Activated T-helper 1 cell treated with anti-CD3 and anti-CD28 coated beads, Interleukin-12 subunit alpha, Interleukin-12 subunit beta, Interleukin-2, Interleukin-4 antibody, amounts not matched to agents 30 ng/mL and 10 ng/mL and 1 ng/mL, durations not matched to agents 14 hours and 24 hours and 36 hours (primary cell): ENCODE measurements around the gene GIGYF2. TPM values are rescaled to one million over a fixed set of nuclear protein-coding genes. Genes with fewer than 3 reads are reported as not detected.
"Not testable (repeated sequence)": the region's sequence is repeated elsewhere in the genome, so short reads cannot be mapped to it uniquely, and the experiment has no call there.

Experiments used
- DNase-seq: peaks from one replicate; pipeline ENCODE4 v3.0.0; 2021; ENCODE audit warnings: low spot score
- H3K27ac Mint-ChIP-seq: one replicate; pipeline ENCODE4 v1.8.0; 2021; ENCODE audit warnings: mild to moderate bottlenecking, mixed read lengths
- H3K27me3 Mint-ChIP-seq: one replicate; pipeline ENCODE4 v1.8.0; 2022; ENCODE audit warnings: mild to moderate bottlenecking, moderate library complexity, mixed read lengths; ENCODE audit not compliant: insufficient read depth
- H3K36me3 Mint-ChIP-seq: one replicate; pipeline ENCODE4 v1.8.0; 2021; ENCODE audit warnings: low read depth, mixed read lengths
- H3K4me1 Mint-ChIP-seq: one replicate; pipeline ENCODE4 v1.8.0; 2021; ENCODE audit warnings: low read depth, mixed read lengths
- H3K4me3 Mint-ChIP-seq: one replicate; pipeline ENCODE4 v1.8.0; 2021; ENCODE audit warnings: mild to moderate bottlenecking, moderate library complexity, mixed read lengths
- H3K9me3 Mint-ChIP-seq: one replicate; pipeline ENCODE4 v1.8.0; 2021; ENCODE audit warnings: mixed read lengths
- intact Hi-C: fragments of 100-400 bp; cut with micrococcal nuclease; formaldehyde crosslinking; loops from one replicate; pipeline ENCODE4 v1.15.1; 2024
- total RNA-seq: library from RNA; stranded (reverse); gene quantifications from 2 replicates; pipeline ENCODE4 v1.2.3, GENCODE V29; 2022

The GIGYF2 gene
- total RNA-seq, 1 donor from 2014 or later: 74.6 TPM

DNA sequence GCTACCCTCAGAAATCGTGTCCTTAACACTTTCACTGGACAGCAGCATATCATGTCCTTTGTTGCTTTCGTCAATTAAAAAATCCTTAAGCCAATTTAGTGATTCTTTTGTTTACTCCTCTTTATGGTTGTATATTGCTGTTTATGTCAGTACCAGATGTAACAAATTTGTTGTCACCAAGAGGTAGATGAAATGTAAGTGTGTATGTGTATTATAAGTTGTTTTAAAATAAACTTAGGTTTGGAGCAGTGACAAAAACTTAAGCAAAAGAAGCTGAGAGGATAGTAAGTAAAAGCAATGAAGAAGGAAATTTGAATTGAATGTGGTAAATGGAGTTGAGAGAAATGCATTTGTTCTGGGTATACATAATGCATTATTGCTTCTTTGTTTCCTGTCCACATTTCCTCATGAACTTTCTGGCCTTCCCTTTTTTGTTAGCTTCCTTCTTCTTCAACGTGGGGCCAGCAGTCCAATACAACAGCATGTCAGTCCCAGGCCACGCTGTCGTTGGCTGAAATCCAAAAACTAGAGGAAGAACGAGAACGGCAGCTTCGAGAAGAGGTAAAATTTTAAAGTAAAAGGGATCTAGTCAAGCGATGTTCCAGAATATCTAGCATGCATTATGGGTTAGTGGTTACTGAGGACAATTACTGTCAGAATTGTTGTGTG lies 142.4 kb downstream of the GIGYF2 start:
- peaks cover 41% of the 10 kb centered on the region for H3K36me3 Mint-ChIP-seq
- H3K9me3 Mint-ChIP-seq: no peaks in the 10 kb centered on the region
- H3K27me3 Mint-ChIP-seq: no peaks in the 10 kb centered on the region
- DNase-seq: no peak
- no peak overlapping the region for H3K27ac Mint-ChIP-seq
- H3K4me1 Mint-ChIP-seq: peaks cover 34% of the 10 kb centered on the region
- no peak overlapping the region for H3K4me3 Mint-ChIP-seq
- intact Hi-C loops: loop anchor here (5.0 kb wide), 1 partner anchor 413 kb away; the partner anchor contains the start of gene ATG16L1

DNA sequence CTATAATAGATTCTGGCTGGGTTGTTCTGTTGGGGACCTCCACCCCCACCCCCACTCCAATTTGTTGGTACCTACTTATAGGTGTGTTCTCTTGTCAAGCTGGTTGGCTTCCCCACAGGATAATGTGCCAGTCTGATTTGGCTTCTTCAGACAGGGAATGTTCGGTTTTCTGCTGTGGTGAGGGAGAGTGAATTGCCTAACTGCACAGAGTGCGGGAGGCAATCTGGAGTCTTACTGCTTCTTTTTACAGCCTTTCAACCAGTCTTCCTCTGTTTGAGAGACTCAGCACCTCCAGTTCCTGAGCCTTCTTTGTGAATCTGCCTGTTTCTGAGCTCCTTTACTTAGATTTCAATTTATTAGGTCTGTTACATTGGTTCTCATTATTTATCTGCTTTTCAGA lies 145.6 kb downstream of the GIGYF2 start:
- no peak overlapping the region for H3K4me3 Mint-ChIP-seq
- DNase-seq: no peak
- peaks cover 24% of the 10 kb centered on the region for H3K4me1 Mint-ChIP-seq
- no peaks in the 10 kb centered on the region for H3K27me3 Mint-ChIP-seq
- H3K27ac Mint-ChIP-seq: no peak overlapping the region
- H3K9me3 Mint-ChIP-seq: no peaks in the 10 kb centered on the region
- intact Hi-C loops: no loop called here
- H3K36me3 Mint-ChIP-seq: peaks cover 49% of the 10 kb centered on the region

DNA sequence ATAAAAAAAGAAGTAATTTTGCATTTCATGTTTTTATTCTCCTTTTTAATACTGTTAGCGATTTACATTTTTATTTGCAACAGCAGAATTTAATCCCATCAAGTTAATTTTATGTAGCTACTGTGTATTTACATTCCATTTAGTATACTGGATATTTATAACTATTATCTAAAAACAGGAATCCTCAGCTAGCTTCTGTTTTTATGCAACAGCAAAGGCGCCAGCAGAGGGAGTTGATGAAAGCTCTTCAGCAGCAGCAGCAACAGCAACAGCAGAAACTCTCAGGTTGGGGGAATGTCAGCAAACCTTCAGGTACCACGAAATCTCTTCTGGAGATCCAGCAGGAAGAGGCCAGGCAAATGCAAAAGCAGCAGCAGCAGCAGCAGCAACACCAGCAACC lies 146.7 kb downstream of the GIGYF2 start:
- DNase-seq: no peak
- Mint-ChIP-seq H3K9me3 (no peaks in the 10 kb centered on the region), H3K27ac (no peak overlapping the region), H3K27me3 (no peaks in the 10 kb centered on the region), H3K4me3 (no peak overlapping the region), H3K36me3 (peaks cover 49% of the 10 kb centered on the region), H3K4me1 (peaks cover 13% of the 10 kb centered on the region)
- intact Hi-C loops: no loop called here

DNA sequence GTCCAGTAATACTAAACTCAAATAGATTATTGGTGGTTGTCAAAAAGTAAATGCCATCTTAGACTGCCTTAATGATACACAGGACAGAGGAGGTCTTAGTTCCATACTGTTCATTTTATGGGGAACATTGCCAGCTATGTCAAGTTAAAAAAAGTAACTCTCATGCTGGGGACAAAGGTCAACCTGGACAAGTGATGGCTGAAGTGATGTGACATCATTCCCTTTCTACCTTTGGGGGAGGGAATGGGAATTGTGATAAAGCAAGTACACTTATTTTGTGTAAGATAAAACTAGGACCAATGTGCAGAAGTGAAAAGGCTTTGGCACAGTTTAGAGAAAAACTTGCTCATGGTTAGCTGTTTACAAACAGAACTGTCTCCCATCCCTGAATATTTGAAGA lies 148.9 kb downstream of the GIGYF2 start:
- no peak overlapping the region for H3K27ac Mint-ChIP-seq
- H3K27me3 Mint-ChIP-seq: no peaks in the 10 kb centered on the region
- H3K4me3 Mint-ChIP-seq: no peak overlapping the region
- peaks cover 51% of the 10 kb centered on the region for H3K36me3 Mint-ChIP-seq
- DNase-seq: no peak
- H3K9me3 Mint-ChIP-seq: no peaks in the 10 kb centered on the region
- no peaks in the 10 kb centered on the region for H3K4me1 Mint-ChIP-seq
- intact Hi-C loops: loop anchor here (5.0 kb wide), 1 partner anchor 84 kb away; no protein-coding TSS in a partner anchor

DNA sequence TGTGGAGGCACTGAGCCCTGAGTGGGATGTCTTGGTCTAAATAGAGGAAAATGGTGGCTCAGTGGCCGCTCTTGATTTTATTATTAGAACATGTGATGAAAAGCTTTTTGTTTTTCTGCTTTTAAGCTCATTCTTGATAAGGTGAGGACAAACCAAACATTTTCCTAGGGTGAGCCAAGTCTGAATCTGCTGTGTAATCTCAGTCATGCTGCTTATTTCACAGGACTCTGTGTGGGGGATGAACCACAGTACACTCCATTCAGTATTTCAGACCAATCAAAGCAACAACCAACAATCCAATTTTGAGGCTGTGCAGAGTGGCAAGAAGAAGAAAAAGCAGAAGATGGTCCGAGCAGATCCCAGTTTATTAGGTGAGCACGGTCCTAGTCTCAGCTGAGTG lies 152.9 kb downstream of the GIGYF2 start:
- H3K9me3 Mint-ChIP-seq: no peaks in the 10 kb centered on the region
- no peaks in the 10 kb centered on the region for H3K27me3 Mint-ChIP-seq
- H3K36me3 Mint-ChIP-seq: peaks cover 45% of the 10 kb centered on the region
- H3K4me3 Mint-ChIP-seq: no peak overlapping the region
- no peak for DNase-seq
- H3K27ac Mint-ChIP-seq: no peak overlapping the region
- H3K4me1 Mint-ChIP-seq: no peaks in the 10 kb centered on the region
- intact Hi-C loops: loop anchor here (5.0 kb wide), 1 partner anchor 417 kb away; no protein-coding TSS in a partner anchor

DNA sequence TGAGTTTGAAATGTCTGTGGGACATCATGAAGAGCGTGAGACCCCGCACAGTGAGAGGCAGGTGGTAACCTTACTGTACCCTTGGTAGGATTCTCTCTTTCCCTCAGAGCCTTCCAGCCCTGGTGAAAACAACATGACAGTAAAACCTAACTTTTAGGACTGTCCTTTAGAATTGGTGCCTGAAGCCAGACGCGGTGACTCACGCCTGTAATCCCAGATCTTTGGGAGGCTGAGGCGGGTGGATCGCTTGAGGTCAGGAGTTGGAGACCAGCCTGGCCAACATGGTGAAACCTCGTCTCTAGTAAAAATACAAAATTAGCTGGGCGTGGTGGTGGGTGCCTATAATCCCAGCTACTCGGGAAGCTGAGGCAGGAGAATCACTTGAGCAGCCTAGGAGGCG lies 154.9 kb downstream of the GIGYF2 start:
- not testable (repeated sequence) for H3K27me3 Mint-ChIP-seq, H3K4me1 Mint-ChIP-seq, DNase-seq, H3K9me3 Mint-ChIP-seq, H3K4me3 Mint-ChIP-seq
- H3K27ac Mint-ChIP-seq: peak overlapping the region; percentile 66
- intact Hi-C loops: loop anchor here (2.0 to 5.0 kb wide), 2 partner anchors 177 to 415 kb away; no protein-coding TSS in a partner anchor
- peaks cover 39% of the 10 kb centered on the region for H3K36me3 Mint-ChIP-seq

DNA sequence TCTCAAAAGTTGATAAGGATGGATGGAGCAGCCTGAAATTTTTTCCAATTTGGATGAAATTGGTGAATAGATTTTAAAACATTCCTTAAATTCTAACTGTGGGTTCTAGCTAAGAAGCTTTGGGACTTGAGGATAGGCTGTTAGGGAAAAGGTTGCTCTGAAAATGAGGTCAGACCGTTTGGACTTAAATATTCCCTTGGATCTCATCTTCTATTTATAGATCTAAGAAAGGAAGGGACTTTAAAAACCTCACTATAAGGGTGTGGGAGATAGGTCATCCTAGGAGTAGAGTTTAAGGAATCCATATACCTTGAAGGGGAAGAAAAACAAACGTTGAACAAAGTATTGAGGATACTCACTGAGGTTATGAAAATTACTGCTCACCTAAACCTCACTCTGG lies 155.5 kb downstream of the GIGYF2 start:
- DNase-seq: no peak
- Mint-ChIP-seq H3K27me3 (no peaks in the 10 kb centered on the region), H3K4me3 (no peak overlapping the region), H3K27ac (no peak overlapping the region), H3K9me3 (no peaks in the 10 kb centered on the region), H3K36me3 (peaks cover 40% of the 10 kb centered on the region), H3K4me1 (no peaks in the 10 kb centered on the region)
- intact Hi-C loops: loop anchor here (1.0 to 5.0 kb wide), 4 partner anchors 176 to 415 kb away; partner anchors contain the start of gene ATG16L1

DNA sequence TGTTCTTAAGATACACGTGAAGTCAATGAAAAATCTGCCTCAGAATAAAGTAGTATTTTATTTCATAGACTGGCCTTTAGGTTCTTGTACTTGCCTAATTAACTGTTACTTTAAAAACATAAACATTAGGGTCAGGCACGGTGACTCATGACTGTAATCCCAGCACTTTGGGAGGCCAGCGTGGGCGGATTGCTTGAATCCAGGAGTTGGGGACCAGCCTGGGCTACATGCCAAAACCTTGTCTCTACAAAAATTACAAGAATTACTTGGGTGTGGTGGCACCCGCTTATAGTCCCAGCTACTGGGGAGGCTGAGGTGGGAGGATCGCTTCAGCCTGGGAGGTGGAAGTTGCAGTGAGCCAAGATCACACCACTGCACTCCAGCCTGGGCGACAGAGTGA lies 157.0 kb downstream of the GIGYF2 start:
- intact Hi-C loops: loop anchor here (5.0 kb wide), 1 partner anchor 413 kb away; no protein-coding TSS in a partner anchor
- no peaks in the 10 kb centered on the region for H3K4me1 Mint-ChIP-seq
- no peaks in the 10 kb centered on the region for H3K9me3 Mint-ChIP-seq
- no peak overlapping the region for H3K27ac Mint-ChIP-seq
- no peak for DNase-seq
- H3K36me3 Mint-ChIP-seq: peaks cover 42% of the 10 kb centered on the region
- H3K27me3 Mint-ChIP-seq: no peaks in the 10 kb centered on the region
- H3K4me3 Mint-ChIP-seq: no peak overlapping the region

DNA sequence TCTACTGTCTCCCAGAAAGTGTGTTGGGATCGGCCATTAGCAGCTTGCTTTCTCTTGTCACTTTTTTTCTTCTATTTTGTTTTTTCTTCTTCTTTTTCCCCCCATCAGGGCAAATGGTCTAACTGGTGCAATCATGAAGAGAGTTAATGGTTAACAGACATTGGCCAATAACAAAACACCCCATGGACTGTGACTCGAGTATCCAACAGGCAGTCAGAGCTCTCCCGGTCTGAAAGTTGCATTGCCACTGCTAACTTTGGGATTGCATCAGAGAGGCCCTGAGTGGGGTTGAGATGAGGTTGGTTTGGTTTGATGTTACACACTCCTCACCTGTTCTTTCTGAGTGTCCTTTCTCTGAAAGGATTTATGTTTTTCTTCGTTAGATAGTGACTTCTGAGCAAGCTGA lies 160.0 kb downstream of the GIGYF2 start:
- peaks cover 25% of the 10 kb centered on the region for H3K36me3 Mint-ChIP-seq
- H3K27me3 Mint-ChIP-seq: no peaks in the 10 kb centered on the region
- no peaks in the 10 kb centered on the region for H3K9me3 Mint-ChIP-seq
- no peaks in the 10 kb centered on the region for H3K4me1 Mint-ChIP-seq
- intact Hi-C loops: no loop called here
- no peak for DNase-seq
- H3K27ac Mint-ChIP-seq: no peak overlapping the region
- no peak overlapping the region for H3K4me3 Mint-ChIP-seq

DNA sequence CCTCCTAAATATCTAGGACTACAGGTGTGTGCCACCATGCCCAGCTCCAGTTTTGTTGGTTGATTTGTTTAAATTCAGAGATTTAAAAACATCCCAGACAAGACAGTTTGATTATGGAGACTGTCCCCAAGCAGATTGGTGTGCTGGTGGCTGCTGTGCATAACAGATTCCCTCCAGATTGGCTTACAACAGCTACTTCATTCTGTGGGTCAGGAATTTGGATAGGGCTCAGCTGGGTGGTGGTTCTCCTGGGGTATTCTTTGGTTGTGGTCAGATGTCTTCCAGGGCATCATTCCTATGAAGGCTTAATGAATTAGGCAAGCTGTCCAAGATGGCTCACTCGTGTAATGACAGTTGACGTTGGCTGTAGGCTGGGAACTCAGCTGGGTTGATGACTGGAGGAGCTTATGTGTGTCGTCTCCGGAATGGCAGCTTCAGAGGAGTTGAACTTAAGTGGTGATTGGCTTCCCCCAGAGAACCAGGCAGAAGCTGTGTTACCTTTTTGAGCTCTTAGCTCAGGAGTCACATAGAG lies 162.3 kb downstream of the GIGYF2 start:
- Mint-ChIP-seq H3K4me1 (no peaks in the 10 kb centered on the region), H3K27me3 (no peaks in the 10 kb centered on the region), H3K36me3 (peaks cover 19% of the 10 kb centered on the region), H3K4me3 (no peak overlapping the region), H3K27ac (peak overlapping the region; percentile 13), H3K9me3 (no peaks in the 10 kb centered on the region)
- no peak for DNase-seq
- intact Hi-C loops: no loop called here

DNA sequence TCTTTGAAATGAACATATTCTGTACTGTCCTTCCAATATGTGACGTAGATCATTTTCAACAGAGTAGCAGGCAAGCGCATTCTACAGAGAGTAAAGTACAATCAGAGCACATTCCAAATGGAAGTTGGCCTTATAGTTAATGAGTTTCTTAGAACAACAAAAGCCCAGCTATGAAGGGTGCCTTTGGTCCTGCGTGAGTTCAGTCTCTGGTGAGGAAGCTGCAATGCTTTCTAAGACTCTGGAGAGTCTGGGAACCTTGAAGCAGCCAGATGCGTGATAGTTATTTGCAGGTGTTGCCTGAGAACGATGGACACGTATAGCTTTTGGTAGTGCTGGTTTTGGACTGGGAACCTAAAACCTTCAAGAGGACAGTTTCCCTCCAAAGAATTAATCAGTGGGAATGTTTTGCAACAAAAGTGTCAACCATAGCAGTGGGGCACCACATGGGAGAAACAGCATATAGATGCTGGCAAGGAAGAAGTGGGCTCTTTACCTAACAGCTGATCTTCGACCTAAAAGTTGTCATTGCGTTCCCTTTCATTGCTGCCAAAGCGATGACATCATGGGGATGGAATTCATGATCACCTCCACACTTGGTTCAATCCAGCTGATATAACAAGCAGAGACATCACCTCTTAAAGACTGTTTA lies 163.6 kb downstream of the GIGYF2 start:
- no peak overlapping the region for H3K27ac Mint-ChIP-seq

DNA sequence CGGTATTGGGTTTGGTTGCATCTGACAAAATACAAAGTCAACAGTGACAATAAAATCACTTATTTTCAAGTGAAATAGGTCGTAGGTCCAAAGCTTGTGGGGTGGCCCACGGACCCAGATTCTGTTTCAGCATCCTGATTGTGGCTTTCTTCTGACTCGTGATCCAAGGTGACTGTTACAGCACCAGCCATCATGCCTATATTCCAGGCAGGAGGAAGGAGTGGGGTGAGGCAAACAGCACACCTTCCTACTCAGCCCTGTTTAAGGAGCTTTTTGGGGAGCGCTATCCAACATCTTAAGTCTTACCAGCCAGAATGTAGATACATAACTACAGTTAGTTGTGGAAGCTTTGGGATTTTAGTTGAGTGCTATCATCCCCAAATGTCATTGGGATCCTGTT lies 164.2 kb downstream of the GIGYF2 start:
- Mint-ChIP-seq H3K27me3 (no peaks in the 10 kb centered on the region), H3K4me3 (no peak overlapping the region), H3K27ac (no peak overlapping the region), H3K9me3 (no peaks in the 10 kb centered on the region), H3K36me3 (peaks cover 16% of the 10 kb centered on the region), H3K4me1 (no peaks in the 10 kb centered on the region)
- no peak for DNase-seq
- intact Hi-C loops: no loop called here

More for the DNA sequence above, 163.6 kb downstream of the GIGYF2 start:
- Mint-ChIP-seq H3K9me3 (no peaks in the 10 kb centered on the region), H3K4me1 (no peaks in the 10 kb centered on the region), H3K27me3 (no peaks in the 10 kb centered on the region), H3K36me3 (peaks cover 17% of the 10 kb centered on the region), H3K4me3 (no peak overlapping the region)
- intact Hi-C loops: no loop called here
- no peak for DNase-seq

DNA sequence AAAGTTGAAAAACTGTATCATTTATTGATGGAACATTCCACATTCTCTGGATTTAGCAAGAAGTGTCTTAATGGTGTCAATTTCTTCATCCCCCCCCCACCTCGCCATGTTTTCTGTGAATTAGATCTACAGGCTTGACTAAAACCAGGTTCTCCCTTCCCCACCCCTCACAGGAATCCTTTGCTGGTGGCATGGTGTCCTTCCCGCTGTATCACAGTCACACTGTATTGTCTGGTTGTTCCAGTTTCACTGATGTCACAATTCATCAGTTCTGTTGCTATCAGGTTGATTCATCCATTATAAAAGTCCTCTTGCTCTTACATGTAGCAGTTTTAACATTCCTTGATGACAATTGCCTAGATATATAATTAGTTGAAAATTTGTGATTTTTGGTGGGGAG lies 166.9 kb downstream of the GIGYF2 start:
- H3K27me3 Mint-ChIP-seq: no peaks in the 10 kb centered on the region
- no peaks in the 10 kb centered on the region for H3K4me1 Mint-ChIP-seq
- H3K27ac Mint-ChIP-seq: no peak overlapping the region
- DNase-seq: no peak
- no peaks in the 10 kb centered on the region for H3K9me3 Mint-ChIP-seq
- H3K36me3 Mint-ChIP-seq: peaks cover 2% of the 10 kb centered on the region
- H3K4me3 Mint-ChIP-seq: no peak overlapping the region
- intact Hi-C loops: no loop called here
